Measurements from ENCODE around the gene HLA-DRB1. TPM values are rescaled to one million over a fixed set of nuclear protein-coding genes. Genes with fewer than 3 reads are reported as not detected.

The HLA-DRB1 gene
- total and polyA plus RNA-seq, 2 donors (not counting 3 experiments of a cell fraction or from before 2014, with no cell fraction given): not detected

- Histone ChIP-seq H3K79me2 (ENCODE audit: control insufficient read depth, insufficient read depth, low read length) (no peaks in the 10 kb centered on the region), H3K9me3 (replicated peaks; ENCODE audit: control insufficient read depth, insufficient read depth, low read length) (no peaks in the 10 kb centered on the region), H3K36me3 (ENCODE audit: control insufficient read depth in 2 of 2, extremely low read depth in 1 of 2, insufficient read depth in 2 of 2, low read length in 2 of 2) (no peaks in the 10 kb centered on the region), H4K20me1 (replicated peaks; ENCODE audit: control insufficient read depth, extremely low read depth, insufficient read depth, low read length) (no peaks in the 10 kb centered on the region), H3K4me3 (replicated peaks in 1 of 3; ENCODE audit: insufficient read depth in 1 of 3, low read depth in 1 of 3, low read length in 3 of 3) (no peak overlapping the region), H3K9ac (replicated peaks; ENCODE audit: extremely low read depth, insufficient read depth, low read length) (no peak overlapping the region), H3K9me1 (replicated peaks; ENCODE audit: control insufficient read depth, extremely low read depth, insufficient read depth, low read length) (no peaks in the 10 kb centered on the region), H3K27ac (ENCODE audit: insufficient read depth, low read depth, low read length) (no peak overlapping the region), H2AFZ (ENCODE audit: low read depth, low read length) (no peak overlapping the region), H3K27me3 (ENCODE audit: control insufficient read depth in 2 of 2, insufficient read depth in 2 of 2, low read length in 2 of 2) (peaks cover 0 to 1% of the 10 kb centered on the region in 2 experiments), H3K4me1 (ENCODE audit: control insufficient read depth, extremely low read depth, insufficient read depth, low read length) (no peaks in the 10 kb centered on the region), H3K4me2 (ENCODE audit: insufficient read depth, low read length) (no peak overlapping the region)
- dilution Hi-C loops (cut with MboI; ENCODE audit: extremely low pct_ligation_motif_present, low sequenced_read_pairs) (no loop called here), intact Hi-C loops (cut with micrococcal nuclease) (no loop called here)
- no TSS peak for BruUV-seq (replicated peaks)
- no peak for FAIRE-seq
- TF ChIP-seq MAX (IDR thresholded peaks at IDR 0.05; ENCODE audit: insufficient read depth, insufficient read length) (no peak), EZH2 (IDR thresholded peaks at IDR 0.05; ENCODE audit: borderline replicate concordance, low read depth, low read length, severe bottlenecking) (no peak), POLR2A (IDR thresholded peaks at IDR 0.05; ENCODE audit: low read depth, low read length) (no peak), POLR2AphosphoS5 (IDR thresholded peaks at IDR 0.05; ENCODE audit: insufficient read depth, low read depth, low read length) (no peak), GATA2 (IDR thresholded peaks at IDR 0.05; ENCODE audit: insufficient read depth, insufficient read length, low read depth, low read length) (no peak), FOS (IDR thresholded peaks at IDR 0.05; ENCODE audit: borderline replicate concordance, insufficient read depth, low read length) (no peak), CTCF (IDR thresholded peaks at IDR 0.05; ENCODE audit: extremely low read depth in 1 of 2, insufficient read depth in 1 of 2, low read depth in 1 of 2, low read length in 2 of 2) (no peak), JUN (IDR thresholded peaks at IDR 0.05; ENCODE audit: borderline replicate concordance, insufficient read depth, insufficient read length, low read depth) (no peak), MYC (IDR thresholded peaks at IDR 0.05; ENCODE audit: low read depth, low read length) (no peak)
- CTCF ChIA-PET: interaction anchor here (1.7 to 2.0 kb wide), 2 partner anchors 60 to 123 kb away, joined by 4 to 6 read pairs; no protein-coding TSS in a partner anchor
- no peak for DNase-seq (ENCODE audit: low read depth, low spot score)
- POLR2A ChIA-PET: interaction anchor here (0.6 kb wide), 1 partner anchor 121 kb away, joined by 3 read pairs; no protein-coding TSS in a partner anchor
These were observed 1.5 kb downstream of the HLA-DRB1 start for GRCh38 chr6:32588156-32588555.
